Measurements from ENCODE around the gene MMD2. TPM values are rescaled to one million over a fixed set of nuclear protein-coding genes. Genes with fewer than 3 reads are reported as not detected.

The MMD2 gene
- total and polyA plus RNA-seq, 2 donors (not counting 3 experiments of a cell fraction or from before 2014, with no cell fraction given), result not detected

- H3K9me3 ChIP-seq (replicated peaks; ENCODE audit: control insufficient read depth, insufficient read depth, low read length), result no peaks in the 10 kb centered on the region
- dilution Hi-C loops (cut with MboI; ENCODE audit: extremely low pct_ligation_motif_present, low sequenced_read_pairs), result no loop called here
- H3K27ac ChIP-seq (ENCODE audit: insufficient read depth, low read depth, low read length), result no peak overlapping the region
- TF ChIP-seq POLR2AphosphoS5 (IDR thresholded peaks at IDR 0.05; ENCODE audit: insufficient read depth, low read depth, low read length), result no peak
- no peak for TF ChIP-seq MAX (IDR thresholded peaks at IDR 0.05; ENCODE audit: insufficient read depth, insufficient read length)
- no peak for TF ChIP-seq GATA2 (IDR thresholded peaks at IDR 0.05; ENCODE audit: insufficient read depth, insufficient read length, low read depth, low read length)
- TF ChIP-seq EZH2 (IDR thresholded peaks at IDR 0.05; ENCODE audit: borderline replicate concordance, low read depth, low read length, severe bottlenecking), result no peak
- TF ChIP-seq FOS (IDR thresholded peaks at IDR 0.05; ENCODE audit: borderline replicate concordance, insufficient read depth, low read length), result no peak
- TF ChIP-seq CTCF (IDR thresholded peaks at IDR 0.05; ENCODE audit: extremely low read depth in 1 of 2, insufficient read depth in 1 of 2, low read depth in 1 of 2, low read length in 2 of 2), result no peak
- TF ChIP-seq JUN (IDR thresholded peaks at IDR 0.05; ENCODE audit: borderline replicate concordance, insufficient read depth, insufficient read length, low read depth), result no peak
- TF ChIP-seq MYC (IDR thresholded peaks at IDR 0.05; ENCODE audit: low read depth, low read length), result no peak
- TF ChIP-seq POLR2A (IDR thresholded peaks at IDR 0.05; ENCODE audit: low read depth, low read length), result no peak
- H3K4me3 ChIP-seq (replicated peaks in 1 of 3; ENCODE audit: insufficient read depth in 1 of 3, low read depth in 1 of 3, low read length in 3 of 3), result no peak overlapping the region
- no peaks in the 10 kb centered on the region for H3K36me3 ChIP-seq (ENCODE audit: control insufficient read depth in 2 of 2, extremely low read depth in 1 of 2, insufficient read depth in 2 of 2, low read length in 2 of 2)
- FAIRE-seq, result no peak
- no peaks in the 10 kb centered on the region for H3K9me1 ChIP-seq (replicated peaks; ENCODE audit: control insufficient read depth, extremely low read depth, insufficient read depth, low read length)
- no peak overlapping the region for H3K4me2 ChIP-seq (ENCODE audit: insufficient read depth, low read length)
- CTCF ChIA-PET, result interaction anchor here (1.1 to 1.5 kb wide), 2 partner anchors 10 to 100 kb away, joined by 3 to 4 read pairs; partner anchors contain the start of gene RADIL
- intact Hi-C loops (cut with micrococcal nuclease), result no loop called here
- H3K79me2 ChIP-seq (ENCODE audit: control insufficient read depth, insufficient read depth, low read length), result no peaks in the 10 kb centered on the region
- BruUV-seq (replicated peaks), result no TSS peak
- no peak overlapping the region for H3K9ac ChIP-seq (replicated peaks; ENCODE audit: extremely low read depth, insufficient read depth, low read length)
- POLR2A ChIA-PET, result no interaction called here
- no peak overlapping the region for H2AFZ ChIP-seq (ENCODE audit: low read depth, low read length)
- no peak for DNase-seq (ENCODE audit: low read depth, low spot score)
- no peaks in the 10 kb centered on the region for H4K20me1 ChIP-seq (replicated peaks; ENCODE audit: control insufficient read depth, extremely low read depth, insufficient read depth, low read length)
- no peaks in the 10 kb centered on the region for H3K4me1 ChIP-seq (ENCODE audit: control insufficient read depth, extremely low read depth, insufficient read depth, low read length)
- H3K27me3 ChIP-seq (ENCODE audit: control insufficient read depth in 2 of 2, insufficient read depth in 2 of 2, low read length in 2 of 2), result no peaks in the 10 kb centered on the region
Measured at GRCh38 chr7:4873071-4873944, 85.7 kb downstream of the MMD2 start.
